ENCODE data around the gene MLNR.

DNA sequence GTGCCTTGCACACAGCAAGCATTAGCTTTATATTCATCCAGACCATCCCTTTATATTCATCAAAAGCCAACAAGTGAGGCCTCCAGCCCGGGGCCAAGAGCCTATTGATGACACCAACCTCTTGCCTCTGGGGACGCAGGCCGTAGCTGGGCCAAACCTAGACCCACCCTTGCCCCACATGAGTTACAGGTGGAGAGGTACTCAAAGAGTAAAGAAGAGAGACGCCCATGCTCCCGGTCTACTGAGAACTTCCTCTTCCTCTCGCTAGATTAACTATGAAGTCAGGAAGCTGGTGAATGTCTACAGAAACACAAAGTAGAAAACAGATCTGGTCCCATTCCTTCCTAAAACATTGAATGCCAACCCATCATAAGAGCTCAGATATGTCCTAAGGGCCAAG lies 3.8 kb upstream of the MLNR start:
- TF ChIP-seq, protein P1, sequence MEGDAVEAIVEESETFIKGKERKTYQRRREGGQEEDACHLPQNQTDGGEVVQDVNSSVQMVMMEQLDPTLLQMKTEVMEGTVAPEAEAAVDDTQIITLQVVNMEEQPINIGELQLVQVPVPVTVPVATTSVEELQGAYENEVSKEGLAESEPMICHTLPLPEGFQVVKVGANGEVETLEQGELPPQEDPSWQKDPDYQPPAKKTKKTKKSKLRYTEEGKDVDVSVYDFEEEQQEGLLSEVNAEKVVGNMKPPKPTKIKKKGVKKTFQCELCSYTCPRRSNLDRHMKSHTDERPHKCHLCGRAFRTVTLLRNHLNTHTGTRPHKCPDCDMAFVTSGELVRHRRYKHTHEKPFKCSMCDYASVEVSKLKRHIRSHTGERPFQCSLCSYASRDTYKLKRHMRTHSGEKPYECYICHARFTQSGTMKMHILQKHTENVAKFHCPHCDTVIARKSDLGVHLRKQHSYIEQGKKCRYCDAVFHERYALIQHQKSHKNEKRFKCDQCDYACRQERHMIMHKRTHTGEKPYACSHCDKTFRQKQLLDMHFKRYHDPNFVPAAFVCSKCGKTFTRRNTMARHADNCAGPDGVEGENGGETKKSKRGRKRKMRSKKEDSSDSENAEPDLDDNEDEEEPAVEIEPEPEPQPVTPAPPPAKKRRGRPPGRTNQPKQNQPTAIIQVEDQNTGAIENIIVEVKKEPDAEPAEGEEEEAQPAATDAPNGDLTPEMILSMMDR (conservative IDR thresholded peaks at IDR 0.05) = no peak
- no peak for TF ChIP-seq ZFX (IDR thresholded peaks at IDR 0.05)
